Keratinocyte (primary cell): ENCODE results near the gene SLC45A2.

Experiments
- EZH2 ChIP-seq: IDR thresholded peaks from one replicate; pipeline ENCODE4 v1.6.1; 2012; ENCODE audit warnings: inconsistent platforms, mild to moderate bottlenecking, low read length, moderate library complexity
- TF ChIP-seq, protein P1 (sequence below), 3 experiments: IDR thresholded peaks in 1 of 3; conservative IDR thresholded peaks in 1 of 3; optimal IDR thresholded peaks in 1 of 3; 2 replicates in 2 of 3; 3 replicates in 1 of 3; pipeline versions ENCODE3 to v1.5.1; 2011; ENCODE audit warnings: low read length in 3 of 3, mild to moderate bottlenecking in 3 of 3, moderate library complexity in 2 of 3, control low read depth in 1 of 3, inconsistent platforms in 1 of 3; ENCODE audit not compliant: insufficient read depth in 2 of 3; ENCODE audit errors: extremely low read depth in 1 of 3

DNA sequence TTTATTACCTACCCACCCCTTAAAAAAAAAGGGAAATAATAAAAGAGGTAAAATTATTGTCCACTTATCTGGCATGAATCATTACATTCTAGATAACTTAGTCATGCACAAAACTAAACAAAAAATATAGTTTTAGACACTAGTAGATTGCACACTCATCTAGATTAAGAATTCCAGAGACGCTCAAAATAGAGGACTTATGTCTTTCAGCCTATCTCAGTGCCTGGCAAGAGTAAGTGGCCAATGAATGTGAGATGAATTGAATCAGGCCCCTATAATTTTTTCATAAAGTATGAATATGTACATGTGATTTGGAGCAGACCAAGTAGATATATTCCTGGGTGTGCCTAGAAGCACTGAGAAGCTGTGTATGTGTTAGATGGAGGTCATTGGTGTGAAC is 50.3 kb downstream of the SLC45A2 start:
- TF ChIP-seq, protein P1, sequence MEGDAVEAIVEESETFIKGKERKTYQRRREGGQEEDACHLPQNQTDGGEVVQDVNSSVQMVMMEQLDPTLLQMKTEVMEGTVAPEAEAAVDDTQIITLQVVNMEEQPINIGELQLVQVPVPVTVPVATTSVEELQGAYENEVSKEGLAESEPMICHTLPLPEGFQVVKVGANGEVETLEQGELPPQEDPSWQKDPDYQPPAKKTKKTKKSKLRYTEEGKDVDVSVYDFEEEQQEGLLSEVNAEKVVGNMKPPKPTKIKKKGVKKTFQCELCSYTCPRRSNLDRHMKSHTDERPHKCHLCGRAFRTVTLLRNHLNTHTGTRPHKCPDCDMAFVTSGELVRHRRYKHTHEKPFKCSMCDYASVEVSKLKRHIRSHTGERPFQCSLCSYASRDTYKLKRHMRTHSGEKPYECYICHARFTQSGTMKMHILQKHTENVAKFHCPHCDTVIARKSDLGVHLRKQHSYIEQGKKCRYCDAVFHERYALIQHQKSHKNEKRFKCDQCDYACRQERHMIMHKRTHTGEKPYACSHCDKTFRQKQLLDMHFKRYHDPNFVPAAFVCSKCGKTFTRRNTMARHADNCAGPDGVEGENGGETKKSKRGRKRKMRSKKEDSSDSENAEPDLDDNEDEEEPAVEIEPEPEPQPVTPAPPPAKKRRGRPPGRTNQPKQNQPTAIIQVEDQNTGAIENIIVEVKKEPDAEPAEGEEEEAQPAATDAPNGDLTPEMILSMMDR (optimal IDR thresholded peaks at IDR 0.05 in 1 of 3, IDR thresholded peaks at IDR 0.05 in 1 of 3, conservative IDR thresholded peaks at IDR 0.05 in 1 of 3; ENCODE audit: extremely low read depth in 1 of 3, insufficient read depth in 2 of 3, low read length in 3 of 3), result no peak
- no peak for TF ChIP-seq EZH2
